ENCODE data around the gene NFASC. TPM values are rescaled to one million over a fixed set of nuclear protein-coding genes. Genes with fewer than 3 reads are reported as not detected.

NFASC gene
- total and polyA plus RNA-seq, 2 experiments from 2014 or later: 0.75 to 2.2 TPM

DNA sequence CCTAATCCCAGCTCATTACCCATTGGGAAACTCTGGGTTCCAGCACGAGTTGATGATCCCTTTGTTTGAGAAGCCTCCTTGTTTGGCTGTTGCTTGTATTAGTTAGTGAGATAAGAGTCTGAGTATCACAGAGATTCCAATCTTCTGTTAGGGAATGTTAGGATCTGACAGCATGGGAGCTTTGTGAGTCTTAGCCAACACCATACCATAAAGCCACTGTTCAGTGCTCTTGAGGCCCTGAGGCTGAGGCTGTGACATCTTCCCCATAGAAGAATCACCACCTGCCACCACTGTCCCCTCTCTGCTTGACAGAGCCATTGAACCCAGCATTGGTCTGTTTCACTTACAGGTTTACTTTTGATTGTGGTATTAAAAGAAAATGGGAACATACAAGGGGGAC is 29.3 kb upstream of the NFASC start:
- TF ChIP-seq CTCF (IDR thresholded peaks at IDR 0.05; ENCODE audit: poor library complexity): no peak
- no peak for TF ChIP-seq EZH2 (IDR thresholded peaks at IDR 0.05; ENCODE audit: borderline replicate concordance)
- TF ChIP-seq EZH2phosphoT487 (IDR thresholded peaks at IDR 0.05; ENCODE audit: low read depth, severe bottlenecking, unreplicated experiment): no peak
- Histone ChIP-seq H3K27me3 (no peaks in the 10 kb centered on the region), H3K4me3 (no peak overlapping the region), H3K36me3 (replicated peaks; ENCODE audit: insufficient read depth, low read depth) (no peaks in the 10 kb centered on the region), H3K79me2 (no peaks in the 10 kb centered on the region), H4K20me1 (ENCODE audit: insufficient read depth, poor library complexity, severe bottlenecking) (no peaks in the 10 kb centered on the region), H3K9me2 (replicated peaks; ENCODE audit: insufficient read depth) (no peaks in the 10 kb centered on the region), H2AFZ (no peak overlapping the region), H3K9me3 (ENCODE audit: low read depth) (no peaks in the 10 kb centered on the region), H3K4me1 (ENCODE audit: insufficient read depth) (peaks cover 7% of the 10 kb centered on the region), H3K27ac (peak overlapping the region; percentile 92), H3K4me2 (no peak overlapping the region)
- 27% methylated on average over 1 of the region's 1 CpG for WGBS (ENCODE audit: low lambda C conversion rate, missing lambda C conversion rate)
- no peak for DNase-seq (ENCODE audit: low spot score)

DNA sequence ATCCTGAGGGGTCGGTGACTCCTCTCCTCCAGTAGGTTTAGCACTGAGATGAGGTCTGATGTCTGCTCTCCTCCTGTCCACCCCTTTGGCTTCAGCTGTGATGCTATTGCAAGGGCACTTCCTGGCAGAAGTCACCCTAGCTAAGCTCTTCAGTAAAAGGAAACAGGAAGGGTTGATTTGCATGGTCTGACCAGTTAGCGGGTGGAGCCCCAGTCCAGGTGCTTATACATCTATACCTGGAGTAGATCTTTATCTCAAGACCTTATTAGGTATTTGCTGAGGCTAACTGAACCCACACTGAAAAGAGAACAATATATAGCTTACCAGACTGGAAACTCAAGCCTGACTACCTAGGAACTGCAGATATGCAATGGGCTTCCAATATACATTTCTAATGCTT is 28.9 kb upstream of the NFASC start:
- TF ChIP-seq CTCF (IDR thresholded peaks at IDR 0.05; ENCODE audit: poor library complexity) (no peak), EZH2 (IDR thresholded peaks at IDR 0.05; ENCODE audit: borderline replicate concordance) (no peak), EZH2phosphoT487 (IDR thresholded peaks at IDR 0.05; ENCODE audit: low read depth, severe bottlenecking, unreplicated experiment) (no peak)
- DNase-seq (ENCODE audit: low spot score): no peak
- H3K4me3 ChIP-seq: no peak overlapping the region
- H3K9me3 ChIP-seq (ENCODE audit: low read depth): no peaks in the 10 kb centered on the region
- WGBS (ENCODE audit: low lambda C conversion rate, missing lambda C conversion rate): 83% methylated on average over 2 of the region's 2 CpGs
- no peak overlapping the region for H3K4me2 ChIP-seq
- H3K36me3 ChIP-seq (replicated peaks; ENCODE audit: insufficient read depth, low read depth): no peaks in the 10 kb centered on the region
- no peaks in the 10 kb centered on the region for H3K27me3 ChIP-seq
- peak overlapping the region; percentile 92 for H3K27ac ChIP-seq
- no peaks in the 10 kb centered on the region for H3K79me2 ChIP-seq
- no peaks in the 10 kb centered on the region for H4K20me1 ChIP-seq (ENCODE audit: insufficient read depth, poor library complexity, severe bottlenecking)
- no peaks in the 10 kb centered on the region for H3K9me2 ChIP-seq (replicated peaks; ENCODE audit: insufficient read depth)
- no peak overlapping the region for H2AFZ ChIP-seq
- H3K4me1 ChIP-seq (ENCODE audit: insufficient read depth): peaks cover 7% of the 10 kb centered on the region

GRCh38 chr1:204842369-204842768 is 28.3 kb upstream of the NFASC start:
- H4K20me1 ChIP-seq (ENCODE audit: insufficient read depth, poor library complexity, severe bottlenecking): no peaks in the 10 kb centered on the region
- H3K36me3 ChIP-seq (replicated peaks; ENCODE audit: insufficient read depth, low read depth): no peaks in the 10 kb centered on the region
- peak overlapping the region; percentile 92 for H3K27ac ChIP-seq
- H3K79me2 ChIP-seq: no peaks in the 10 kb centered on the region
- TF ChIP-seq EZH2phosphoT487 (IDR thresholded peaks at IDR 0.05; ENCODE audit: low read depth, severe bottlenecking, unreplicated experiment) (no peak), CTCF (IDR thresholded peaks at IDR 0.05; ENCODE audit: poor library complexity) (no peak), EZH2 (IDR thresholded peaks at IDR 0.05; ENCODE audit: borderline replicate concordance) (no peak)
- no peaks in the 10 kb centered on the region for H3K9me2 ChIP-seq (replicated peaks; ENCODE audit: insufficient read depth)
- no peak overlapping the region for H3K4me2 ChIP-seq
- DNase-seq (ENCODE audit: low spot score): no peak
- no peak overlapping the region for H2AFZ ChIP-seq
- peaks cover 7% of the 10 kb centered on the region for H3K4me1 ChIP-seq (ENCODE audit: insufficient read depth)
- H3K27me3 ChIP-seq: no peaks in the 10 kb centered on the region
- 79% methylated on average over 3 of the region's 3 CpGs for WGBS (ENCODE audit: low lambda C conversion rate, missing lambda C conversion rate)
- H3K4me3 ChIP-seq: no peak overlapping the region
- H3K9me3 ChIP-seq (ENCODE audit: low read depth): no peaks in the 10 kb centered on the region

- peaks cover 7% of the 10 kb centered on the region for H3K4me1 ChIP-seq (ENCODE audit: insufficient read depth)
- TF ChIP-seq EZH2 (IDR thresholded peaks at IDR 0.05; ENCODE audit: borderline replicate concordance) (no peak), CTCF (IDR thresholded peaks at IDR 0.05; ENCODE audit: poor library complexity) (no peak), EZH2phosphoT487 (IDR thresholded peaks at IDR 0.05; ENCODE audit: low read depth, severe bottlenecking, unreplicated experiment) (no peak)
- no peaks in the 10 kb centered on the region for H3K9me2 ChIP-seq (replicated peaks; ENCODE audit: insufficient read depth)
- H3K79me2 ChIP-seq: no peaks in the 10 kb centered on the region
- no peaks in the 10 kb centered on the region for H3K9me3 ChIP-seq (ENCODE audit: low read depth)
- DNase-seq (ENCODE audit: low spot score): peak; percentile 77
- no peak overlapping the region for H3K4me3 ChIP-seq
- no peak overlapping the region for H3K4me2 ChIP-seq
- H3K27me3 ChIP-seq: no peaks in the 10 kb centered on the region
- no peak overlapping the region for H2AFZ ChIP-seq
- H3K36me3 ChIP-seq (replicated peaks; ENCODE audit: insufficient read depth, low read depth): no peaks in the 10 kb centered on the region
- H4K20me1 ChIP-seq (ENCODE audit: insufficient read depth, poor library complexity, severe bottlenecking): no peaks in the 10 kb centered on the region
- peak overlapping the region; percentile 92 for H3K27ac ChIP-seq
Measured at GRCh38 chr1:204842892-204843291, 27.8 kb upstream of the NFASC start.

Data from hepatocyte (in vitro differentiated cells).